Adrenal gland (tissue), 12 donors: ENCODE results near the gene ZNF609. TPM values are rescaled to one million over a fixed set of nuclear protein-coding genes. Genes with fewer than 3 reads are reported as not detected.

Experiments
- DNase-seq, 7 donors: peaks; one replicate each; pipeline ENCODE4 v3.0.0-alpha.2; 2019 to 2020
- H3K27ac ChIP-seq, 5 donors: fragments of 200-600 bp; sonication (generic) in 4 of 5; 1 replicate in 3 of 5; 2 replicates in 2 of 5; pipeline versions ENCODE4 v1.5.1 to v1.8.0; 2016 to 2020; ENCODE audit warnings: mild to moderate bottlenecking in 1 of 5
- H3K27me3 ChIP-seq: fragments of 200-600 bp; 2 replicates; pipeline ENCODE4 v1.8.0; 2021
- H3K36me3 ChIP-seq, 2 donors: fragments of 200-600 bp; replicated peaks in 1 of 2; 1 replicate in 1 of 2; 2 replicates in 1 of 2; pipeline versions ENCODE4 v1.5.1 to v1.8.0; 2018 to 2022
- H3K4me1 ChIP-seq, 2 donors: fragments of 200-600 bp; replicated peaks in 1 of 2; 1 replicate in 1 of 2; 2 replicates in 1 of 2; pipeline versions ENCODE4 v1.5.1 to v1.8.0; 2018 to 2021
- H3K4me3 ChIP-seq, 4 donors: fragments of 200-600 bp; sonication (generic) in 3 of 4; one replicate each; pipeline ENCODE4 v1.5.1; 2016 to 2018
- H3K9me3 ChIP-seq, 3 donors: fragments of 200-600 bp; sonication (generic) in 1 of 3; replicated peaks in 1 of 3; 1 replicate in 2 of 3; 2 replicates in 1 of 3; pipeline versions ENCODE4 v1.5.1 to v1.8.0; 2016 to 2021
- CTCF ChIP-seq, 6 experiments: fragments of 450-650 bp in 4 of 6; fragments of 200-600 bp in 2 of 6; sonication (generic) in 1 of 6; IDR thresholded peaks; 1 replicate in 5 of 6; 2 replicates in 1 of 6; pipeline versions ENCODE4 v1.5.1 to v1.8.0; 2016 to 2021; ENCODE audit warnings: antibody characterized with exemption in 6 of 6, mild to moderate bottlenecking in 2 of 6, moderate library complexity in 1 of 6
- POLR2A ChIP-seq, 2 donors: fragments of 450-650 bp; IDR thresholded peaks; one replicate each; pipeline ENCODE4 v1.6.1; 2017; ENCODE audit warnings: antibody characterized with exemption in 2 of 2, mild to moderate bottlenecking in 2 of 2, moderate library complexity in 1 of 2
- WGBS, 4 donors: extraction: QIAGEN DNeasy Blood & Tissue Kit in 2 of 4; methylation state at CpG; one replicate each; pipeline versions ENCODE4 v1.1.5 to v1.1.7; 2013 to 2017; 5-methylcytosine and 5-hydroxymethylcytosine counted together
- intact Hi-C, 2 donors: fragments of 100-400 bp; cut with DNase I; formaldehyde crosslinking; loops; one replicate each; pipeline versions ENCODE4 v1.14.1 to v1.15.0; 2022 to 2023
- polyA plus RNA-seq, 3 donors: library from polyadenylated mRNA; stranded (reverse); fragments of 200-250 nt in 2 of 3; fragments of 350-450 nt in 1 of 3; fragmentation: Illumina TruSeq in 1 of 3; extraction: RNeasy Lipid Tissue Mini Kit (QIAGEN cat#74804) in 1 of 3; gene quantifications; one replicate each; pipeline ENCODE4 v1.2.3, GENCODE V29; 2013 to 2014
- total RNA-seq, 9 donors: library from RNA; depleted of rRNA in 4 of 9; stranded (reverse); fragments of >200 nt in 4 of 9; fragments of 120-200 nt in 1 of 9; fragmentation: NEBNext Ultra II Directional in 1 of 9; extraction: Animal tissue kit (Norgen Biotek cat#: 25700) in 1 of 9; gene quantifications; one replicate each; pipeline versions ENCODE4 v1.1.0 to v1.2.4, GENCODE V29; 2013 to 2023
- donor health status: healthy with polysubstance abuse.
- donor health status: Bipolar disorder and iron deficiency.
- donor health status: DM: yes; HTN: yes; CAD: no.
- donor health status: DM: no; HTN: no; CAD: no.
- donor health status: DM: no; HTN: no; CAD: no.
- donor health status: DM: yes; HTN: yes; CAD: no.

ZNF609 gene
- total and polyA plus RNA-seq, 12 donors: 4.4 to 35.5 (median 25.4) TPM

- Histone ChIP-seq H3K9me3 (no peaks in the 10 kb centered on the region), H3K4me3 (no peak overlapping the region), H3K4me1 (peaks cover 0 to 26% of the 10 kb centered on the region in 2 donors), H3K27me3 (no peaks in the 10 kb centered on the region), H3K27ac (no peak overlapping the region), H3K36me3 (no peaks in the 10 kb centered on the region)
- intact Hi-C loops: no loop called here
- 69 to 76% (median 69%) methylated on average over 6 of the region's 6 CpGs for WGBS, 4 donors
- peak; percentile 48 to 82 (median 54) for DNase-seq
- TF ChIP-seq CTCF (IDR thresholded peaks at IDR 0.05) (no peak), POLR2A (IDR thresholded peaks at IDR 0.05) (no peak)
Observed at GRCh38 chr15:64452988-64453688, 7.2 kb upstream of the ZNF609 start.

- no peak for DNase-seq
- intact Hi-C loops: no loop called here
- no peak overlapping the region for H3K4me3 ChIP-seq
- 90 to 97% (median 93%) methylated on average over 1 of the region's 1 CpG for WGBS, 4 donors
- TF ChIP-seq CTCF (IDR thresholded peaks at IDR 0.05) (no peak), POLR2A (IDR thresholded peaks at IDR 0.05) (no peak)
- no peaks in the 10 kb centered on the region for H3K9me3 ChIP-seq
- H3K27ac ChIP-seq: no peak overlapping the region
- no peaks in the 10 kb centered on the region for H3K36me3 ChIP-seq
- peaks cover 0 to 26% of the 10 kb centered on the region in 2 donors for H3K4me1 ChIP-seq
- no peaks in the 10 kb centered on the region for H3K27me3 ChIP-seq
Observed at GRCh38 chr15:64453689-64454037, 6.7 kb upstream of the ZNF609 start.

DNA sequence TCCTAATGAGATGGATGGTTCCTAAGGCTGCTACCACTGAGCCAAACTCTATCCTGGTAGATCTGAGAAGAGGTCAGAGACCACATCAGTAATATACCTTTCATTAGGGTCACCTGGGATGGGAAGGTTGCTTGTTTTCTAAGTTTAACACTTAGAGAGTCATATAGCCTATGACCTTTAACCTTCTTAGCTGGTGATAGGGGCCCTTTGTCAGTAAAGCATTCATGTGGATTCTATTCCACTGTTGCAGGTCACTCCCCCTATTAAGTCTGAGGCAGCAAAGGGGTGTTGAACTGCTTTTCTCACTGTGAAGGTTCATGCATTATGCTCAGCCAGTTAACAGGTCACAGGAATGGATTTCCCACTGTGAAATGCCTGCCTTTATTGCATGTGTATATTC is 6.1 kb upstream of the ZNF609 start:
- TF ChIP-seq POLR2A (IDR thresholded peaks at IDR 0.05): no peak
- no peak for TF ChIP-seq CTCF (IDR thresholded peaks at IDR 0.05)
- H3K4me1 ChIP-seq: peaks cover 0 to 26% of the 10 kb centered on the region in 2 donors
- intact Hi-C loops: no loop called here
- no peak overlapping the region for H3K4me3 ChIP-seq
- no peaks in the 10 kb centered on the region for H3K27me3 ChIP-seq
- H3K9me3 ChIP-seq: no peaks in the 10 kb centered on the region
- no peak overlapping the region for H3K27ac ChIP-seq
- no peak for DNase-seq
- no peaks in the 10 kb centered on the region for H3K36me3 ChIP-seq

DNA sequence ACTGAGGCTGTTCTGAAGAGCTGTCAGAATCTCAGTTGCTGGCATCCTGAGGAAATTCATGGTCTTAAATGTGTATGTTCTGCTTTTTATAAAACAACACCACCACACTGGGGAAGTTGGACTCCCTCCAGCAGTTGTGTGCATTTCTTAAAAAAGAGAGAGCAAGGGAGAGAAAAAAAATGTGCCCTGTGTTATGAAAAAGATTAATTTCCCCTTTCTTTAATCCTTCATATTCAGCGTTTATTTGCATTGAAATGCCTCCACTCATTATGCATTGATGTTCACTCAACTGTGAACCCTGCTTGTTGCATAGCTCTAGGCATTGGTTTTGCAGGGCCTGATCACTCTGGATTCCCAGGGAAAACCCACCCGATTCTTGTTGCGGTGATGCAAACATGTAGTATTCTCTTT is 4.4 kb upstream of the ZNF609 start:
- TF ChIP-seq CTCF (IDR thresholded peaks at IDR 0.05): no peak
- TF ChIP-seq POLR2A (IDR thresholded peaks at IDR 0.05): no peak
- no peaks in the 10 kb centered on the region for H3K9me3 ChIP-seq
- WGBS, 4 donors: 48 to 77% (median 68%) methylated on average over 3 of the region's 3 CpGs
- no peaks in the 10 kb centered on the region for H3K36me3 ChIP-seq
- intact Hi-C loops: no loop called here
- peaks cover 0 to 34% of the 10 kb centered on the region in 2 donors for H3K4me1 ChIP-seq
- H3K27ac ChIP-seq: peak overlapping the region in 2 of 5 donors; percentile 38 to 46
- DNase-seq: peak in 5 of 7 donors; percentile 22 to 55 (median 44)
- H3K27me3 ChIP-seq: no peaks in the 10 kb centered on the region
- H3K4me3 ChIP-seq: no peak overlapping the region
